RWPE2 (cell line): ENCODE data around the gene CCDC88B.

Experiments used
- ATAC-seq: fragments of 200-7000 bp; cut with Tn5 transposase; 3 replicates; pipeline ENCODE4 v1.9.1; 2021; ENCODE audit warnings: low read depth
- DNase-seq: peaks from one replicate; pipeline ENCODE4 v3.0.0-alpha.2; 2020; ENCODE audit warnings: low spot score
- H3K27ac ChIP-seq: fragments of 450-650 bp; 2 replicates; pipeline ENCODE4 v1.5.1; 2017; ENCODE audit warnings: mild to moderate bottlenecking; ENCODE audit not compliant: poor library complexity, severe bottlenecking
- H3K27me3 ChIP-seq: fragments of 250-450 bp; sonication (Bioruptor Pico); 2 replicates; pipeline ENCODE4 v1.5.1; 2021; ENCODE audit warnings: mild to moderate bottlenecking, moderate library complexity; ENCODE audit not compliant: insufficient read depth, poor library complexity, severe bottlenecking
- H3K36me3 ChIP-seq: fragments of 250-450 bp; sonication (Bioruptor Pico); 2 replicates; pipeline ENCODE4 v1.5.1; 2020; ENCODE audit warnings: low read depth, mild to moderate bottlenecking, moderate library complexity
- H3K4me1 ChIP-seq: fragments of 250-450 bp; sonication (Bioruptor Pico); 2 replicates; pipeline ENCODE4 v1.5.1; 2021; ENCODE audit warnings: mild to moderate bottlenecking, moderate library complexity; ENCODE audit not compliant: insufficient read depth, poor library complexity, severe bottlenecking
- H3K4me3 ChIP-seq: fragments of 250-450 bp; sonication (Bioruptor Pico); 2 replicates; pipeline ENCODE4 v1.5.1; 2021; ENCODE audit warnings: mild to moderate bottlenecking, moderate library complexity; ENCODE audit not compliant: severe bottlenecking
- H3K9me3 ChIP-seq: fragments of 250-450 bp; sonication (Bioruptor Pico); 2 replicates; pipeline ENCODE4 v1.5.1; 2021; ENCODE audit warnings: mild to moderate bottlenecking, moderate library complexity; ENCODE audit not compliant: severe bottlenecking
- CTCF ChIP-seq: fragments of 450-650 bp; IDR thresholded peaks from one replicate; pipeline ENCODE4 v1.5.1; 2017; ENCODE audit warnings: mild to moderate bottlenecking, moderate library complexity; ENCODE audit not compliant: poor library complexity, severe bottlenecking

The CCDC88B gene

GRCh38 chr11:64348383-64349024 lies 8.5 kb downstream of the CCDC88B start:
- peaks cover 11% of the 10 kb centered on the region for H3K4me1 ChIP-seq
- H3K36me3 ChIP-seq: no peaks in the 10 kb centered on the region
- DNase-seq (no peak), ATAC-seq (no peak)
- H3K27me3 ChIP-seq: no peaks in the 10 kb centered on the region
- TF ChIP-seq CTCF: no peak
- H3K27ac ChIP-seq: peak overlapping the region; percentile 64
- no peaks in the 10 kb centered on the region for H3K9me3 ChIP-seq
- no peak overlapping the region for H3K4me3 ChIP-seq

GRCh38 chr11:64349025-64349387 lies 9.0 kb downstream of the CCDC88B start:
- Histone ChIP-seq H3K27ac (no peak overlapping the region), H3K9me3 (no peaks in the 10 kb centered on the region), H3K4me3 (no peak overlapping the region), H3K27me3 (no peaks in the 10 kb centered on the region), H3K4me1 (peaks cover 11% of the 10 kb centered on the region), H3K36me3 (no peaks in the 10 kb centered on the region)
- no peak for TF ChIP-seq CTCF
- DNase-seq: no peak
- ATAC-seq: no peak

- Histone ChIP-seq H3K27me3 (no peaks in the 10 kb centered on the region), H3K4me1 (peaks cover 11% of the 10 kb centered on the region), H3K4me3 (no peak overlapping the region), H3K9me3 (no peaks in the 10 kb centered on the region), H3K27ac (no peak overlapping the region), H3K36me3 (no peaks in the 10 kb centered on the region)
- DNase-seq: no peak
- ATAC-seq: no peak
- no peak for TF ChIP-seq CTCF
These were observed 9.4 kb downstream of the CCDC88B start for GRCh38 chr11:64349404-64349803.

GRCh38 chr11:64351136-64351631 lies 11.2 kb downstream of the CCDC88B start:
- peaks cover 19% of the 10 kb centered on the region for H3K4me1 ChIP-seq
- H3K36me3 ChIP-seq: no peaks in the 10 kb centered on the region
- DNase-seq: peak; percentile 52
- H3K27ac ChIP-seq: no peak overlapping the region
- H3K27me3 ChIP-seq: no peaks in the 10 kb centered on the region
- ATAC-seq: no peak
- no peak overlapping the region for H3K4me3 ChIP-seq
- no peaks in the 10 kb centered on the region for H3K9me3 ChIP-seq
- no peak for TF ChIP-seq CTCF

GRCh38 chr11:64352099-64352994 lies 12.3 kb downstream of the CCDC88B start:
- Histone ChIP-seq H3K27ac (no peak overlapping the region), H3K4me1 (peaks cover 13% of the 10 kb centered on the region), H3K36me3 (no peaks in the 10 kb centered on the region), H3K4me3 (no peak overlapping the region), H3K27me3 (no peaks in the 10 kb centered on the region), H3K9me3 (no peaks in the 10 kb centered on the region)
- no peak for TF ChIP-seq CTCF
- DNase-seq (peak; percentile 68), ATAC-seq (no peak)
